ENCODE data around the gene MAGI2. TPM values are rescaled to one million over a fixed set of nuclear protein-coding genes. Genes with fewer than 3 reads are reported as not detected.
"Not testable (repeated sequence)": the region's sequence is repeated elsewhere in the genome, so short reads cannot be mapped to it uniquely, and the experiment has no call there.

MAGI2 gene
- total RNA-seq, 1 donor from 2014 or later: 4.0 TPM

- H3K9me3 ChIP-seq: no peaks in the 10 kb centered on the region
- TF ChIP-seq, protein P1, sequence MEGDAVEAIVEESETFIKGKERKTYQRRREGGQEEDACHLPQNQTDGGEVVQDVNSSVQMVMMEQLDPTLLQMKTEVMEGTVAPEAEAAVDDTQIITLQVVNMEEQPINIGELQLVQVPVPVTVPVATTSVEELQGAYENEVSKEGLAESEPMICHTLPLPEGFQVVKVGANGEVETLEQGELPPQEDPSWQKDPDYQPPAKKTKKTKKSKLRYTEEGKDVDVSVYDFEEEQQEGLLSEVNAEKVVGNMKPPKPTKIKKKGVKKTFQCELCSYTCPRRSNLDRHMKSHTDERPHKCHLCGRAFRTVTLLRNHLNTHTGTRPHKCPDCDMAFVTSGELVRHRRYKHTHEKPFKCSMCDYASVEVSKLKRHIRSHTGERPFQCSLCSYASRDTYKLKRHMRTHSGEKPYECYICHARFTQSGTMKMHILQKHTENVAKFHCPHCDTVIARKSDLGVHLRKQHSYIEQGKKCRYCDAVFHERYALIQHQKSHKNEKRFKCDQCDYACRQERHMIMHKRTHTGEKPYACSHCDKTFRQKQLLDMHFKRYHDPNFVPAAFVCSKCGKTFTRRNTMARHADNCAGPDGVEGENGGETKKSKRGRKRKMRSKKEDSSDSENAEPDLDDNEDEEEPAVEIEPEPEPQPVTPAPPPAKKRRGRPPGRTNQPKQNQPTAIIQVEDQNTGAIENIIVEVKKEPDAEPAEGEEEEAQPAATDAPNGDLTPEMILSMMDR (IDR thresholded peaks at IDR 0.05): no peak
- H3K4me3 ChIP-seq: no peak overlapping the region
- H3K27ac ChIP-seq: no peak overlapping the region
- intact Hi-C loops (cut with DNase I): no loop called here
- no peaks in the 10 kb centered on the region for H3K4me1 ChIP-seq
- H3K36me3 ChIP-seq: no peaks in the 10 kb centered on the region
- DNase-seq (ENCODE audit: low spot score in 2 of 2): no peak
- H3K27me3 ChIP-seq: no peaks in the 10 kb centered on the region
Measured at GRCh38 chr7:78594156-78594555, 859.3 kb downstream of the MAGI2 start.

DNA sequence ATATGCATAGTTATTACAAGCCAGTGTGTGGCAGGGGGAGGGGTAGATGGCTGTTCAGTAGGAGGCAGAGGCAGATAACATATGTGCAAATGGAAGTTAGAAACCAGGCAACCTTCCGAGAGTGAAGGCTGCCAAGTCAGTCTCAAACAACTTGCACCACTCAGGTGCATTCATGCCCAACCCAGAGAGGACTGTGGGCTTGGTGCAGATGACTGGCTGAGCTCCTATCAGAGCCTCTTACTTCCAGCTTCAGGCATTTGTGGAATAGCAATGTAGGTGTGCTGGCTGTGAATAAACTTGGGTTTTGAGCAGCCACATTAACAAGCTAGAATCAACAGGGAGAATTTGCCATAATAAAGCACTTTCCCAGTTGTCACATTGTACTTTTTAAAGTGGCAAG lies 865.1 kb downstream of the MAGI2 start:
- Histone ChIP-seq H3K27ac (no peak overlapping the region), H3K36me3 (no peaks in the 10 kb centered on the region), H3K27me3 (no peaks in the 10 kb centered on the region), H3K4me1 (no peaks in the 10 kb centered on the region), H3K4me3 (no peak overlapping the region), H3K9me3 (no peaks in the 10 kb centered on the region)
- intact Hi-C loops (cut with DNase I): no loop called here
- TF ChIP-seq, protein P1 (IDR thresholded peaks at IDR 0.05): no peak
- DNase-seq (ENCODE audit: low spot score in 2 of 2): no peak

GRCh38 chr7:78587443-78588044 lies 865.9 kb downstream of the MAGI2 start:
- Histone ChIP-seq H3K36me3 (no peaks in the 10 kb centered on the region), H3K9me3 (no peaks in the 10 kb centered on the region), H3K4me1 (no peaks in the 10 kb centered on the region), H3K27me3 (no peaks in the 10 kb centered on the region), H3K27ac (no peak overlapping the region), H3K4me3 (no peak overlapping the region)
- intact Hi-C loops (cut with DNase I): no loop called here
- no peak for DNase-seq (ENCODE audit: low spot score in 2 of 2)
- TF ChIP-seq, protein P1 (IDR thresholded peaks at IDR 0.05): no peak

DNA sequence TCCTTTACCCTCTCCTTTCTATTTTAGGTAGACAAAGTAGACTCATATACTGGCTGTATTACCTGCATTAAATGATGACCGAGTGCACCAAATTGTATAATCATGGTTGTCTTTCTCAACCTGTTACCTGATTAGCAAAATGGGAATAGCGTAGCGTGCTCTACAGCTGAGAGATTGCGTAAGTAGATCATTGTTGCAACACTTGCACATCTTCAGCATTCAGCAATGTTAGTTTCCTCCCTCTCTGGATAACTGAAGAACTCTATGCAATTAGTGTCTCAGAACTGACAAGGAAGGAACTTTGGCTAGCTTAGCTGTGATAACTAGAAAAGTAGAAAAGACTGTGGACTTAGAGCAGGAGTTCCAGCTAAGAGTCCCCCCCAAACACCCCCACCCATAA lies 867.5 kb downstream of the MAGI2 start:
- TF ChIP-seq, protein P1 (IDR thresholded peaks at IDR 0.05): no peak
- Histone ChIP-seq H3K9me3 (no peaks in the 10 kb centered on the region), H3K36me3 (no peaks in the 10 kb centered on the region), H3K4me1 (no peaks in the 10 kb centered on the region), H3K4me3 (no peak overlapping the region), H3K27me3 (no peaks in the 10 kb centered on the region), H3K27ac (no peak overlapping the region)
- no peak for DNase-seq (ENCODE audit: low spot score in 2 of 2)
- intact Hi-C loops (cut with DNase I): no loop called here

DNA sequence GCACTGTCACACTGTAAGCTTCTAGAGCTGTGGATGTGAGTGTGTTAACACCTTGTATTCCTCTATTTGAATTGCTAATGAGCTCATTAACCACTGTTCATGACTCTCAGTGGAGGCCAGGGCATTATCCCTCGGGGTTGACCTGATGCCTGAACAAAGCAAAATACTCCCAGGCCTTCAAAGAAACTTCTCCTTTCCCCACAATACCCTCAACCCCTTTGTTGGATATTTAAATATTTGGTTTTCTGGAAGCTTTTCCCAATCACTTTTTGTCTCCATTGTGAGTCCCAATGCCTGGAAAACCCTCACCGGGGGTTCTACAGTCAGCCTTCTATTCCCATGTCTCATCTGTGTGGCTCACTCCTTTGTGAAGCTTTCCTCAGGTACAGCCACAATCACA lies 874.8 kb downstream of the MAGI2 start:
- no peak for DNase-seq (ENCODE audit: low spot score in 2 of 2)
- H3K27me3 ChIP-seq: no peaks in the 10 kb centered on the region
- H3K4me1 ChIP-seq: no peaks in the 10 kb centered on the region
- H3K27ac ChIP-seq: no peak overlapping the region
- no peak overlapping the region for H3K4me3 ChIP-seq
- intact Hi-C loops (cut with DNase I): no loop called here
- no peaks in the 10 kb centered on the region for H3K36me3 ChIP-seq
- no peaks in the 10 kb centered on the region for H3K9me3 ChIP-seq
- TF ChIP-seq, protein P1 (IDR thresholded peaks at IDR 0.05): no peak

- H3K27me3 ChIP-seq: not testable (repeated sequence)
Measured at GRCh38 chr7:78577174-78577952, 876.1 kb downstream of the MAGI2 start.

More at GRCh38 chr7:78577174-78577952, 876.1 kb downstream of the MAGI2 start:
- H3K27ac ChIP-seq; H3K36me3 ChIP-seq; DNase-seq (ENCODE audit: low spot score in 2 of 2); H3K4me3 ChIP-seq; H3K9me3 ChIP-seq; H3K4me1 ChIP-seq; intact Hi-C loops (cut with DNase I): not testable (repeated sequence)

All from ascending aorta (tissue), 2 donors.